CD4-positive, alpha-beta T cell treated with Interleukin-12 subunit alpha and Interleukin-12 subunit beta, for 1 hour (primary cell): ENCODE results near the gene MAPRE3.
A peak's percentile ranks its signal among the peaks of the same experiment; 100 is the strongest.
"Not testable (repeated sequence)": the region's sequence is repeated elsewhere in the genome, so short reads cannot be mapped to it uniquely, and the experiment has no call there.

ENCODE experiments used
- DNase-seq: peaks from one replicate; pipeline ENCODE4 v3.0.0-alpha.2; 2020

MAPRE3 gene

DNA sequence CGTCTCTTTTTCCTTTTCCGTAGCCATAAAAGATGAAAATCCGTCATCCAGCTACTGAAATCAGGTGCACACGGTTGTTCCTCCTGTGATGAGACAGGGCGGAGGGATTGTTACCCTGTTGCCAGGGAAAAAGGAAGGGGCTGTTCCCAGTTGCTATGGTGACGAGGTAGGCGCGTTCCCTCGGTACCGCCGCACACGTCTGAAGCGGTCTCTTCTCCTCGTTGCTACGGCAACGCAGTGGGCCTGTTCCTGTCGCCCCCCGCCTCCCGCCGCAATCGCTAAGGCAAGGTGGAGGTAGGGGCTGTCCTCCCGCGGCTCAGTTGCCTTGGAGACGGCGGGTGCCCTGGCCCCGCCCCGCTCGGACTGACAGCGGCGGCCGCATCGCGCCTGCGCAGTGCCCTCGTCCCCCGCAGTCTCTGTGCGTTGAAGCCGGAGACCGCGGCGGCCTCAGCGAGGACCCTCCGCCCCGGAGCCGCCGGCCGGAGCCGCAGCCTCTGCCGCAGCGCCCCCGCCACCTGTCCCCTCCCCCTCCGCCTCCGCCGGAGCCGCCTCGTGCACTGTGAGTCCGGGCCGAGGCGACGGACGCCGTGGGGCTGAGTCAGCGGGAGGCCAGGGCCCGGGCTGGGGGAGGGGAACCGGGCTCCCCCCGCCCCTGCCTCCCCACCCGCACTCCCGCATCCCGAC lies at the start of gene MAPRE3:
Gene MAPRE3 (plus strand): TSS at position 394 of the 684 bp plus-strand sequence. CDS start 51,582 bp downstream, outside the sequence.
- peak; percentile 89 for DNase-seq

DNA sequence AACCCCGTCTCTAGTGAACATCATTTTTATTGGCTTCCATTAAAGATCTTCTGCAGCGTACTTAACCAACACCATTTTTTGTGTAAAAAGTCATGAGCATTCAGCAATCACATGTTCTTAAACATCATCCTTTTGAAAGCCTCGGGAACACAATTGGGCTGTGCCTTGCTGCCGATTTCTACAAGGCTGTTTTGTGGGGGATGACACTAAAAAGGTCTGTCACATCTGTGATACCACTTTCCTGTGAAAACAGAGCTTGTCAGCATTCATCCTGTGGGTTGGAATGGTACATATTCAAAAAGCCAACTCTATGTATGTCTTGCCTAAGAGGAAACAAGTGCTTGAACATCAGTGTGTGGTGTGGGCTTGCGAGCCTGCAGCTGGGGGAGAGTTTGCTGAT lies 49.1 kb upstream of the MAPRE3 start:
- DNase-seq, result no peak

DNA sequence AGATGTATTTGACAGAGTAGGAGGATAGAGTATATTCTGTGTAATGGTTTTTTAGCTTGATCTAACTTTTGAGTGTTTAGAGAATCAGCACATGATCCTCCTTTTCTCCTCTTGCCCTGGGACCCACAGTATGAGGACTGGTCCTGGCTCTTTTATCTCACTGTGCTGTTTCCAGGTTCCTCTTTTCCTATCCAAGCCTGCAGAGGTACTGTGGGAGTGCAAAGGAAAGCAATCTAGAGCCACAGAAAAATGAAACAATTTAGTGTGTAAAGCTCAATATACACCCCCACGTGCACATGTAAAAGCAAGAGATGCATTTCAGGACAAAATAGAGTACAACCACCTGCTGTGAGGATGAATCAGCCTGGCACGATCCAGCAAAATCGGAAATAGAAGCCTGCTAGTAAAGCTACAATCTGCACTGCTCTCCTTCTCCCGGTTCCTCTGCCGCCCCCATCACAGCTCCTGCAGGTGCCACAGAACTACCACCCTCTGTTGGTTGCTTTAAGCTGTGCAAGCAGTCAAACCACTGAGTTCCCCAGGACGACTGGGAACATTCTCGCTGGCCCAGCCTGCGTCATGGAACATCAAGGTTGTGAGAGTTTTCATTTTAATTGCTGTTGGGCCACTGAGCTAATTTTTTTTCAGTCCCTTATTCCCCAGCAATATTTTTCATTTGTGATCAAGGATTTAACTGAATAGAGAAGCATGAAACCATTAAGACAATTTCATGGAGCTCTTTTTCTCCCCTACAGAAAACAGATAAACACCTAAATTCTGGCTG lies 47.8 kb upstream of the MAPRE3 start:
- DNase-seq, result peak; percentile 31

DNA sequence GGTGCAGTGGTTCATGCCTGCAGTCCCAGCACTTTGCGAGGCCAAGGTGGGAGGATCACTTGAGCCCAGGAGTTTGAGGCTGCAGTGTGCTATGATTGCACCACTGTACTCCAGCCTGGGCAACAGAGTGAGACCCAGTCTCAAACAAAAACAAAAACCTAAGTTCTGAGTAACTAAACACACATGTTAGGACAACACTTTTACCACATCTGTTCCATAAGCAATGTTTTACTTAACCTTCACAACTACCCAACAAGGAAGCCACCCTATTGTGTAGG lies 47.3 kb upstream of the MAPRE3 start:
- DNase-seq, result not testable (repeated sequence)

DNA sequence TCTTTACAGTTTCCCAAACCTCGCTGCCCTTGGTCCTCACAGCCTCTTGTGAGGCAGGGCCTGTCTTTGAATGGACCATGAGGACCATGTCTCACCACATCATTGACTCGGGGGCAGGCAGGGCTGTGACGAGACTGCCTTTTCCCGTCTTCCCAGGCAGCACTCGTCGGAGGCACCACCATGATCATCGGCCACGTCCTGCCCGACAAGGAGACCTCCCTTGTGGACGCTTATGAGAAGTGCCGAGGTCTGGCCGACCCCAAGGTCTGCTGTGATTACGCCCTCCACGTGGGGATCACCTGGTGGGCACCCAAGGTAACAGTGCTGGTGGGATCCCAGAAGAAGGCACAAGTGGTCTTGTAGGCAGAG lies 45.7 kb upstream of the MAPRE3 start:
- no peak for DNase-seq

DNA sequence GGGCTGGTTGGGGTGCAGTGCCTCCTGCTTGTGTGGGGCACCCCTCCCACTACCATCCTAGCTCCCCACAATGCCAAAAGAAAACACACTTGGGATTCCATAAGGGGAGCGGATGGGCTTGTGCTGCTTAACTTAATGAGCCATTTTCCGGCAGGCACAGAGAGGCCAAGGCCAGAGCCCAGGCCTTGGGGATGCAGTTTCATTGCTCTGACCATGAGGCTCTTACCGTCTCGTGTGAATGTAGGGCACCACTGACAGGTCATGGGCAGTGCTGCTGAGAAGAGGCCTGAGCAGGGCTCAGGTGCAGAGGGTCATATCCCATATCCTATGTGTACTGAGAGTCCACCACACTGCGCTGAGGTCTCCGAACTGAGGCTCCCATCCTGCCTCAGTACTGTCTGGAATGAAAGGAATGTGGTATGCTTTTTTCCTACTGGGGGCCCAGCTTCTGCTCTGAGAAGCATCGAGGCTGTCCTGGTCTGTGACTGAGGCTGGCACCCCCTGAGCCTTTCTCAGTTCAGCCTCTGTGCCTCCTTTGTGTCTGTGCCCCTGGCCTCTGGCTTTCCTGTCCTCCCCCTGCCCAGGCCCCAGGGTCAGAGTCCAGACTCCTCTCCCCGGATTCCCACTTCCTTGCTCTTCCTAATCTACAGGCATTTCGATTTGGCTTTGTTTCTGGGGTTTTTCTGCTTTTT lies 45.2 kb upstream of the MAPRE3 start:
- DNase-seq, result no peak

DNA sequence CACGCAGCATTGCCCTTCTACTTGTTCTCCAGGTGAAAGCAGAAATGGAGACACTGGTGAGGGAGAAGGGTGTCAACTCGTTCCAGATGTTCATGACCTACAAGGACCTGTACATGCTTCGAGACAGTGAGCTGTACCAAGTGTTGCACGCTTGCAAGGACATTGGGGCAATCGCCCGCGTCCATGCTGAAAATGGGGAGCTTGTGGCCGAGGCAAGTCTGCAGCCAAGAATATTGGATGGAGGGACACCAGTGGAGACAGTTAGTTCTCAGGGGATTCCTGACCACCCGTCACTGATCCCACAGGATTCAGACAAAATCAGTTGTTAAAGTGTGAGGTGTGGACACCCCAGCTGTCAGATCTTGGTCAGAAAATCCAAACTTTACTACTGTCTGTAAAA lies 43.2 kb upstream of the MAPRE3 start:
- DNase-seq, result no peak

DNA sequence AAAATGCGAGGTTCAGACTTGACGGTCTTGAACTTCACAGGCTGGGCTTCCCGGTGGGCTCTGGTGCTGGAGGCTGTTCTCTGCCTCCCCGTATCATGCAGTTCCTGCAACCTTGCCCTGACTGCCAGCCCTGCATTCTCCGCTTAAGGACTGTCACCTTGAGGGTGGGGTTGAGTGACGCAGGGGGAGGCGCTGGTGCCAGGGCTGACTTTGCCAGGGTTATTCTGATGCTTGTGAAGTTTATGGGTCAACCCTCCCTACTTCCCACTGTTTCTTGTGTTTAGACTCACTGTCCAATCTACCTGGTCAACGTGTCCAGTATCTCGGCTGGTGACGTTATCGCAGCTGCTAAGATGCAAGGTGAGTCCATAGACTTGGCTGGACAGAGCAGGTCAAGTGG lies 37.5 kb upstream of the MAPRE3 start:
- DNase-seq, result no peak

DNA sequence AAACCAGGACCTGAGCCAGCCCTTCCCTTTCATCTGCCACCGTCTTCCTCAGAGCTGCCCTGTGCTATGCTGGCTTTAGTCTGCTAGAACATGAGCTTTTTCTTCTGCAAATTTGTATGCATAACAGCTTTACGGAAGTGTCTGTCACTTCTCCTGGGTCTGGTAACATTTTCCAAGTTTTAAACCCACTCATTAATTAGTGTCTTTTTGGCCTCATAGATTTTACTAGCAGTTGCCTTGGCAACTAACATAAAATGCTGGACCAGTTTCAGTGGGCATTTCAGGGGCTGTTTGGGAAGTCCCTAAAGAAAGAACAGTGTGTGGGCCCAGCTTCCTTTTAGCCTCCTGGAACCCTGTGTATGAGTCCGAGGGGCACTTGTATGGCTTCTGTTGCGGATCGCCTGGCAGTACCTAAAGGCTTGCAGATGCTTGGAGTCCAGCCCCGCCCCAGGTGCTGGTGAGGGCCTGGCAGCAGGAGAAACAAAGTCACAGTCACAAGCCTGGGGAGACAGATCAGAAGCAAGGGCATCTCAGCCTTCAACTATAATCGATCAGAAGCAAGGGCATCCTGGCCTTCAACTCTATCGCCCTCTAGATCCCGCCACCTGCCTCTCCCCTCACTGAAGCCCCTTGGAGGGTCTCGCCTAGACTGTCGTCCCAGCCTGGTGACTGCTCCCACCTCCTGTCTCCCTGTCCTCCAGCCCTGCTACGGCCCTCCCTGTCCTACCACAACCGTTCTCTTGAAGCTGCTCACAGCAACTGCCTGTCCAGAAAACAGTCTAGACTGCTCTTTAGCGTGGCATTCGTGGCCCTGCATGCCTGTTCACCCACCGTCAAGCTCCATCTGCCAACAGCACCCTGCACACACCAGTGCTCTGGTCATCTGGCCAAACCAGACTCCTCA lies 36.8 kb upstream of the MAPRE3 start:
- DNase-seq, result no peak

DNA sequence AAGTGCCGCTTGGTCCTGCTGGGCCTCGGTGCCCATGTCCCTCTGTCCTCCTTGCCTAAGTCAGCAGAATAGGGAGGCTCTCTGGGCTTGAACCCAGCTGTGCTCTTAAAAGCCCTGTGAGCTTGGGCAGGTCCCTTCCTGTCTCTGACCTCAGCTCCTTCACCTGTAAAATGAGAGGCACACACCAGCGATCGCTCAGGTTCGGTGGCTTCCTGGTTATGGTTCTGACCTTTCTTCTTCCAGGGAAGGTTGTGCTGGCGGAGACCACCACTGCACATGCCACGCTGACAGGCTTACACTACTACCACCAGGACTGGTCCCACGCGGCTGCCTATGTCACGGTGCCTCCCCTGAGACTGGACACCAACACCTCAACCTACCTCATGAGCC lies 36.1 kb upstream of the MAPRE3 start:
- DNase-seq, result no peak

DNA sequence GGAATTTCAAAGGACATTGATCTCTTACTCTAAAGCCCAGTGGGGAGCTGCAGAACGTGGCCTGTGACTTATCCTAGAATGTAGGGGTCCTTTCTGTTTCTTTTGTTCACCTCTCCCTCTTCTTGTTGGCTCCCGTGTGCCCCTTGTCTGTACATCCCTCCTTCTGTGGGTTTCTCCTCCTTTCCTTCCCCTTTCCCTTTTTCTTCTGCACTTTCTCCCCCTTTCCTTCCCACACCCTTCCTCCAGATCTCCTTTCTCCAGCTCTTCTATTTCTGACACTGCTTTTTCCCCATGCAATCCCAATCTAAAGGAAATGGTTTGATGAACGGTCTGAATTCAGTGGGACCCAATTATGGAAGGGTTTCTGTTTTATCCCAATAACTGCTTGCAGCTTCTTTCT lies 35.5 kb upstream of the MAPRE3 start:
- DNase-seq, result no peak

DNA sequence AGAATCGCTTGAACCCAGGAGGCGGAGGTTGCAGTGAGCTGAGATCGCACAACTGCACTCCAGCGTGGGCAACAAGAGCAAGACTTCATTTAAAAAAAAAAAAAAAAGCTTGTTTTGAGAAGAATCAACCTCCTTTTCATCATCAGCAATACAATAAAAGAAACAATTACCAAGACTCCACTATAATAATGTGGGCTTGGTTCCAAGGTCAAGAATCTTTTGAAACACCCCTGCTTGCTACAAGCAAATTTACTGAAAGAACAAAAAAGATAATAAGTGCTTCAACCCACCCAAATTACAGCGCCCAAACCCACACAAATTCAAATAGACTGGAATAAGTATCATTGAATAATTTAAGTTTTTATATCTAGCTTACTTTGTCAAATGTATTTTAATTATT lies 33.6 kb upstream of the MAPRE3 start:
- DNase-seq, result no peak

DNA sequence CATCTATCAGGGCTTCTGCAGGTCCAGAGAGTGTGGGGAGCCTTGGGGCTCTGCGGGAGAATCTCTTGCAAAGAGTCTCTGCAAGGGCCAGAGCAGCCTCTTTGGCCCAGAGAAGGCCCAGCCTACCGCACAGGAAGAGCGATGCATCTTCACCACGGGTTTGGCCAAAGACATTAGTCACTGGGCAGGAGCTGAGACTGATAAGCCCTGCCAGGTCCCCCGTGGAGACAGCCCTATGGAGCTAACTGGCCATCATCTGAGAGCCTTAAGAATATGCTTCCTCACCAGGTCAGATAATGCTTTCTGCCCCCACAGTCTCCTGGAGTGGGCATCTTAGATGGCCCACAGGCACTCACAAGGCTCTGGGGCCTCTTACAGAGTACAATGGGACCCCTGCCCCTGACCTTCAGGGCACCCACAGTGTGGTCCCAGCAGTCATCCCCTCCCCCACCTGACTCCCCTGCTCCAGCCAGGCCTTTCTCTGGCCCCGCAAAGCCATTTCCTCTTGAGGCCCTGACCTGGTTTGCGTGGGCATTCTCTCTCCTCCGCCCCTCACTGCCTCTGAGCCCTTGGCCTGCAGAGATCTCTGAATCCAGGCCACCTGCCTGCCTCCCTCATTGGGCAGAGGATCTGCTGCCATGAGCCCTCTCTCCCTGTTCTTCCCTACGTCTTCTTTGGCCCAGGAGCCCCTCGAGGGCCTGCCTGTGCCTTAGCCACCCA lies 31.9 kb upstream of the MAPRE3 start:
- DNase-seq, result no peak

DNA sequence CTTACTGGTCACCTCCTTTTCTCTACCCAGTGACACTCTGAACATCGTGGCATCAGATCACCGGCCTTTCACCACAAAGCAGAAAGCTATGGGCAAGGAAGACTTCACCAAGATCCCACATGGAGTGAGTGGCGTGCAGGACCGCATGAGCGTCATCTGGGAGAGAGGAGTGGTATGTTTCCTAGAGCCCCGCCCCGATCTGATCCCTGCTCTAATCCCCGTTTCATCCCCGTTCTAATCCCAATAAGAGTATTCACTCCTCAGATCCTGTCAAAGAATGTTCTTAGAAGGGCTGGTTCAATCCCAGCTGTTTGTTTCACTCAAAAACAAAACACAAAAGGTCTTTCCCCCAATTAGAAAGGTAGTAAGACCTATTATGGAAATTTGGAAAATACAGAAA lies 30.4 kb upstream of the MAPRE3 start:
- DNase-seq, result no peak

DNA sequence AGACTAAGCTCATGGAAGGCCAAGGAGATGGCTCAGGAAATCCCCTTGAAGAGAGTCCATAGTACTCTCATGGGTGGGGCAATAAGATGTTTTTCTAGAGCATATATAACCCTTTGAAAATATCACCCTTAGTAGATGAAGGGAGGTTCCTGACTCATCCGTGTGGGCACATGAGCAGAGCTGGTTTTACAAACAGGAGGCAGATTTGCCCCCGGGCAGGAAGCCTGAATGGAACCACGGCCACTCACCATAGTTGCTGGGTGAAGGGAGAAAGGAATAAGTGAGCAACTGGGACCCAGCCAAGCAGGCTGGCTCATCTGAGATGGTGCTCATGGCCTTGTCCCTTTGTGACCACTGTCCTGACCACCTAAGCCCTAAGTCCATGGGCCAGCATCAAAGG lies 29.0 kb upstream of the MAPRE3 start:
- no peak for DNase-seq

DNA sequence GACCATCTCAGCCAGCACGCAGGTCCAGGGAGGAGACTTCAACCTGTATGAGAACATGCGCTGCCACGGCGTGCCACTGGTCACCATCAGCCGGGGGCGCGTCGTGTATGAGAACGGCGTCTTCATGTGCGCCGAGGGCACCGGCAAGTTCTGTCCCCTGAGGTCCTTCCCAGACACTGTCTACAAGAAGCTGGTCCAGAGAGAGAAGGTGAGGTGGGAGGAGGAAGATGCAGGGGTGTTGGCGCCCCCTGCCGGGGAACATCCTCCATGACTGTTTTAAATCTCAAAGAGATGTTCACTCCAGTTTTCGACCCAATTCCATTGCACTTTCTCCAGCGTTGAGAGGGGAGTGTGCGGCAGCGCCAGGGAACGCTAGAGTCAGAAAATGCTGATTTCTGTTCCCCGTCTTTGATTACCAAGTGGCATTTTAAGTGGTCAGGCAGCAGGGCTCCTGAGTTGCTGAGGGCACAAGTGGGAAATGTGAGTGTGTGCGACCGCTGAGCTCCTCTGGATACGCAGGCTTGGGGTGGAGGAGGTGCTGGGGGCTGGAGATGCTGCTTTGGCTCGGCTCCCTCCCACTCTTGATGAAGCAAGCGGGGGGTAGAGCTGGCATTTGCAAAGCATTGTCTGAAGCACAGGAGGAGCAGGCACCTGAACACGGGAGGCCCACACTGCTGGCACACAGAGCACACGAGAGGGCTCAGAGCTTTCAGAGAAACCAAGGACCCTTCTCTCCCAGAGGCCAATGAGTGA lies 27.7 kb upstream of the MAPRE3 start:
- DNase-seq, result peak; percentile 55

DNA sequence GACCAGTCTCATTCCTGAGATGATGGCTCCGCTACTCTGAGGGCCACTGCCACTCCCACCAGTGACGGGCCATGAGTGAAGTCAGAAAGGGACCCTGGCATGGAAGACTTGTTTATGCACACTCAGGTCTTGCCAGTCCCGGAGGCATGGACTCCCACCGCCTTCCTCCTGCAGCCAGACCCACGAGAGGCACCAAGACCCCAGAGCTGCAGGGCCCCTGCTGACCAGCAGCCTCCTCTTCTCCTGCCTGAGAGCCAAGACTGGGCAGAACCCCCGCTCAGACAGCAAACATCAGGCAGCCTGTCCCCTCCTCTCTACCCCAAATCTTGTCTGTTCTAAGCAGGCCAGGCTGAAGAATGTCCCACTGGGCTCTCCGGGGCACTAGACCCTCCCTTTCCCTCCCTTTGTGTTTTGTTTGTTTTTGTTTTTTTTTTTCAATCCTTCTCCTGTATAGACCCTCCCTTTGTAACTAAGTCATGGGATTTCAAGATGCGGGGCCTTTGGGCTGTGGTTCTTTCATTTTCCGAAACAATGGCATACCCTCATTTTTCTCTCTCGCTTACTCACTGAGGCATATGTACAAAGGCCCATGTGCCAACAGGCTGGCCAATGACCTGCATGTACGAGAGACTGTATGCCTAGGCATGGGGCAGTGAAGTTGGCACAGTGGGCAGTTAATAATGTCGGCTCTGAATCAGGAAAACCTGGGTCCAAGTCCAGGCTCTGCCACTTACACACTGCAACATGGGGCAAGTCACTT lies 24.3 kb upstream of the MAPRE3 start:
- DNase-seq, result no peak

DNA sequence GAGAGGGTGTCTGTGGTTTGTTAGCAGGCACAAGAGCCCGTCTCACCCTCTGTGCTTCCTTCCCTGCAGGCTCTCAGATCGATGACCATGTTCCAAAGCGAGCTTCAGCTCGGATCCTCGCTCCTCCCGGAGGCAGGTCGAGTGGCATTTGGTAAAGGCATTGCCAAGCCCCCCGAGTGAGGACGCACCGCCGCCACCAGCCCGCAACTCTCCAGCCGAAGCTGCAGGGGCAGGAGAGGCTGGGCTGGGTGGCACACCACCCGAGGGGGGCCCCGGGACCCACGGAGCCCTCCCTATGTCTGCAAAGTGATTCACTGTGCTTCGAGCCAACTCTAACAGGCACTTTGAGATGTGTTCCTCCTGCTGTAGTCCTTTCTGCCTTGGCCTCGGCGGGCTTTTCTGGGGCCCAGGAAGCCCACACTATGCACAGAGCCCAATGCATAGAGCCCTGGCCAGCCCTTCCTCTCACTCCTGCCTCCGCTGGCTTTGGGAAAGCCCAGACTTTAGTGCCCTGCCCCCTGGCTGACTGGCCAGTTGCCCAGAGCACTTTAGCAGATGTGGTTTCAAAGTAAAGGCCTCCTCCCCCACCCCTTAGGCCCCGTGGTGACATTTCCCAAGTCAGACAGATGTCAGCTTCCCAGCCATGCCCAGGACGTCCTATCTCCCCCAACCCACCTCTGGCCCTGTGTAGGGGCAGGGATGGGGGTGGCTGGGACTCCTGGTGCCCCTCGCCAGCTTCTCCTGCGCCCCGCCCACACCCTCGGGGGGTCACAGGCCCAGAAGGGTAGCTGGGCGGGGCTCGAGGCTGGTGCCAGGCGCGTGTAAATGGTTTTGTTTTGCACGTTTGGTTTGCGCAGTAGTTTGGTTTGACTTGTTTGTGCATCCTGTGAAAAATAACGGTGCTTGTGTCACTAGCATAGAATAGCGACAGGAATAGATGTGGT lies 23.3 kb upstream of the MAPRE3 start:
- no peak for DNase-seq

DNA sequence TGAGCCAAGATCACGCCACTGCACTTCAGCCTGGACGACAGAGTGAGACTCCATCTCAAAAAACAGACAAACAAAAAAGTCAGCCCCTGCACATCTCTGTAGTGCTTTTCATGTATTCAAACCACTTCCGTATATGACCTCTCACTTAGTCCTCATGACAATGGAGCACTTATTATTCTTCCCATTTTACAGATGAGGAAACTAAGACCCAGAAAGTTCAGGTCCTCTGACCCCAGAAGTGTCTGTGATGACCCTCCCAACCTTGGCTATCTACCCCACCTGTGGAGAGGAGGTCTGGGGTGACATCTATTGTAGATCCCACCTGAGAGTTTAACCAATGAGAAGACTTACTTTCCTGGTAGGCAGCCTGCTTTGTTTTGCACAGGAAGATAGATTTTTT lies 21.6 kb upstream of the MAPRE3 start:
- no peak for DNase-seq

DNA sequence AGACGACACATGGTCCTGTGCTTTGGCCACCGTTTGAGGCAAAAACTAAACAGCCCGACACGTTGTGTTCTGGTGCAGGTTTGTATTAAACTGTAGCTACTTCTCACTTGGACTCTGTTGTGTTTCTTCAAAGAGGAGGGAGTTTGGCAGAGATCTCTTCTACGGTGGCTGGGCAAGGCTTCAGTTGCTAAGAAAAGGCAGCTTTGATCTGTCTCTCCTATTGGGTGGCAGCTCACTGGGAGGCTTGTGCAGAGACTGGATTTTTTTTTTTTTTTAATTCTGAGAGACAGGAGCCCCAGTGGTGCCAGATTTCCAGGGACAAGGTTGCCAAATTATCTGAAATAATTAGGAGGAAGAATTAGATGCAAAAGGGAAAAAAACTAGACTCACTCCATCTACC lies 20.2 kb upstream of the MAPRE3 start:
- no peak for DNase-seq
